CD14-positive monocyte (primary cell): ENCODE measurements around the gene SAMD13. TPM values are rescaled to one million over a fixed set of nuclear protein-coding genes. Genes with fewer than 3 reads are reported as not detected.

Experiments used
- DNase-seq, 3 donors: peaks; one replicate each; pipeline ENCODE4 v3.0.0-alpha.2; 2011 to 2022
- H2AFZ ChIP-seq: 2 replicates; pipeline ENCODE4 v1.6.0; 2012; ENCODE audit warnings: mild to moderate bottlenecking, low read depth, low read length, inconsistent platforms; ENCODE audit not compliant: insufficient read depth, poor library complexity, severe bottlenecking
- H3K27ac ChIP-seq, 2 donors: 1 replicate in 1 of 2; 2 replicates in 1 of 2; pipeline ENCODE4 v1.5.1; 2012 to 2013; ENCODE audit warnings: low read length in 2 of 2, control low read depth in 1 of 2, inconsistent platforms in 1 of 2, low read depth in 1 of 2, mild to moderate bottlenecking in 1 of 2
- H3K27me3 ChIP-seq, 2 donors: one replicate each; pipeline versions ENCODE4 v1.6.0 to v1.6.1; 2011 to 2013; ENCODE audit warnings: low read length in 2 of 2; ENCODE audit not compliant: control insufficient read depth in 2 of 2, insufficient read depth in 2 of 2
- H3K36me3 ChIP-seq, 2 donors: replicated peaks in 1 of 2; 1 replicate in 1 of 2; 2 replicates in 1 of 2; pipeline versions ENCODE4 v1.5.1 to v1.6.1; 2012 to 2013; ENCODE audit warnings: low read length in 2 of 2, control low read depth in 1 of 2, inconsistent platforms in 1 of 2, mild to moderate bottlenecking in 1 of 2; ENCODE audit not compliant: insufficient read depth in 2 of 2, control insufficient read depth in 1 of 2
- H3K4me1 ChIP-seq, 2 donors: 1 replicate in 1 of 2; 2 replicates in 1 of 2; pipeline versions ENCODE4 v1.5.1 to v1.6.1; 2012 to 2013; ENCODE audit warnings: low read length in 2 of 2, control low read depth in 1 of 2, inconsistent platforms in 1 of 2, mild to moderate bottlenecking in 1 of 2, moderate library complexity in 1 of 2; ENCODE audit not compliant: insufficient read depth in 2 of 2, control insufficient read depth in 1 of 2
- H3K4me2 ChIP-seq: replicated peaks from 2 replicates; pipeline ENCODE3; 2012; ENCODE audit warnings: low read length, moderate library complexity, mild to moderate bottlenecking; ENCODE audit not compliant: poor library complexity, severe bottlenecking; ENCODE audit errors: extremely low read depth
- H3K4me3 ChIP-seq, 3 experiments: fragments of 200-600 bp in 1 of 3; sonication (generic) in 1 of 3; replicated peaks in 1 of 3; 1 replicate in 2 of 3; 2 replicates in 1 of 3; pipeline ENCODE4 v1.5.1; 2011 to 2013; ENCODE audit warnings: low read length in 3 of 3, mild to moderate bottlenecking in 3 of 3, control low read depth in 2 of 3, low read depth in 2 of 3, inconsistent platforms in 1 of 3, moderate library complexity in 1 of 3
- H3K79me2 ChIP-seq: 2 replicates; pipeline ENCODE4 v1.6.0; 2012; ENCODE audit warnings: mild to moderate bottlenecking, control low read depth, inconsistent platforms, low read length, moderate library complexity; ENCODE audit not compliant: insufficient read depth
- H3K9ac ChIP-seq: 2 replicates; pipeline ENCODE4 v1.6.0; 2017; ENCODE audit warnings: low read length, mild to moderate bottlenecking; ENCODE audit not compliant: insufficient read depth, poor library complexity, severe bottlenecking
- H3K9me3 ChIP-seq, 2 donors: replicated peaks in 1 of 2; 1 replicate in 1 of 2; 2 replicates in 1 of 2; pipeline versions ENCODE4 v1.5.1 to v1.6.1; 2012 to 2013; ENCODE audit warnings: low read length in 2 of 2, control low read depth in 1 of 2; ENCODE audit not compliant: control insufficient read depth in 1 of 2, insufficient read depth in 1 of 2
- H4K20me1 ChIP-seq: 2 replicates; pipeline ENCODE4 v1.6.0; 2012; ENCODE audit warnings: mild to moderate bottlenecking, low read length, control low read depth, moderate library complexity; ENCODE audit not compliant: insufficient read depth
- H3K27ac Mint-ChIP-seq, 7 donors: one replicate each; pipeline ENCODE4 v1.8.0; 2020; ENCODE audit warnings: mild to moderate bottlenecking in 7 of 7, mixed read lengths in 7 of 7, moderate library complexity in 6 of 7, inconsistent platforms in 2 of 7
- H3K27me3 Mint-ChIP-seq, 3 donors: one replicate each; pipeline ENCODE4 v1.8.0; 2021 to 2022; ENCODE audit warnings: low read depth in 3 of 3, mild to moderate bottlenecking in 3 of 3, mixed read lengths in 3 of 3, moderate library complexity in 3 of 3, inconsistent platforms in 1 of 3
- H3K36me3 Mint-ChIP-seq, 2 donors: one replicate each; pipeline ENCODE4 v1.8.0; 2020; ENCODE audit warnings: mixed read lengths in 2 of 2, inconsistent platforms in 1 of 2, mild to moderate bottlenecking in 1 of 2
- H3K4me1 Mint-ChIP-seq: one replicate; pipeline ENCODE4 v1.8.0; 2020; ENCODE audit warnings: mild to moderate bottlenecking, mixed read lengths
- H3K4me3 Mint-ChIP-seq, 2 donors: one replicate each; pipeline ENCODE4 v1.8.0; 2020; ENCODE audit warnings: mild to moderate bottlenecking in 2 of 2, mixed read lengths in 2 of 2, moderate library complexity in 1 of 2
- H3K9me3 Mint-ChIP-seq, 7 donors: one replicate each; pipeline ENCODE4 v1.8.0; 2020 to 2022; ENCODE audit warnings: mixed read lengths in 7 of 7, mild to moderate bottlenecking in 6 of 7, moderate library complexity in 6 of 7, inconsistent platforms in 2 of 7
- WGBS: methylation state at CpG from one replicate; pipeline ENCODE4 v1.1.5; 2013; ENCODE audit warnings: missing lambda C conversion rate; ENCODE audit not compliant: insufficient coverage; 5-methylcytosine and 5-hydroxymethylcytosine counted together
- intact Hi-C, 2 donors: fragments of 100-400 bp; cut with micrococcal nuclease; formaldehyde crosslinking; loops; one replicate each; pipeline versions ENCODE4 v1.15.0 to v1.15.1; 2023
- polyA plus RNA-seq, 3 donors: library from polyadenylated mRNA; depleted of rRNA in 1 of 3; unstranded in 2 of 3; stranded (reverse) in 1 of 3; fragments of 300-500 nt in 2 of 3; fragments of >200 nt in 1 of 3; fragmentation: Illumina TruSeq in 2 of 3; gene quantifications; 1 replicate in 2 of 3; 2 replicates in 1 of 3; pipeline ENCODE4 v1.2.3, GENCODE V29; 2012 to 2021
- TF ChIP-seq, protein P1 (sequence below): fragments of 200-600 bp; IDR thresholded peaks from one replicate; pipeline ENCODE4 v1.8.0; 2022; ENCODE audit warnings: antibody characterized with exemption, mild to moderate bottlenecking

The SAMD13 gene
- polyA plus RNA-seq, 3 donors = 0.33 to 0.56 (median 0.39) TPM

GRCh38 chr1:84358695-84359094 lies 57.2 kb downstream of the SAMD13 start:
- TF ChIP-seq, protein P1, sequence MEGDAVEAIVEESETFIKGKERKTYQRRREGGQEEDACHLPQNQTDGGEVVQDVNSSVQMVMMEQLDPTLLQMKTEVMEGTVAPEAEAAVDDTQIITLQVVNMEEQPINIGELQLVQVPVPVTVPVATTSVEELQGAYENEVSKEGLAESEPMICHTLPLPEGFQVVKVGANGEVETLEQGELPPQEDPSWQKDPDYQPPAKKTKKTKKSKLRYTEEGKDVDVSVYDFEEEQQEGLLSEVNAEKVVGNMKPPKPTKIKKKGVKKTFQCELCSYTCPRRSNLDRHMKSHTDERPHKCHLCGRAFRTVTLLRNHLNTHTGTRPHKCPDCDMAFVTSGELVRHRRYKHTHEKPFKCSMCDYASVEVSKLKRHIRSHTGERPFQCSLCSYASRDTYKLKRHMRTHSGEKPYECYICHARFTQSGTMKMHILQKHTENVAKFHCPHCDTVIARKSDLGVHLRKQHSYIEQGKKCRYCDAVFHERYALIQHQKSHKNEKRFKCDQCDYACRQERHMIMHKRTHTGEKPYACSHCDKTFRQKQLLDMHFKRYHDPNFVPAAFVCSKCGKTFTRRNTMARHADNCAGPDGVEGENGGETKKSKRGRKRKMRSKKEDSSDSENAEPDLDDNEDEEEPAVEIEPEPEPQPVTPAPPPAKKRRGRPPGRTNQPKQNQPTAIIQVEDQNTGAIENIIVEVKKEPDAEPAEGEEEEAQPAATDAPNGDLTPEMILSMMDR = no peak
- peaks cover 2% of the 10 kb centered on the region for H3K4me1 Mint-ChIP-seq
- H3K27me3 Mint-ChIP-seq = peaks cover 1 to 3% (median 2%) of the 10 kb centered on the region in 3 donors
- DNase-seq = no peak
- intact Hi-C loops = no loop called here
- Histone ChIP-seq H3K79me2 (no peaks in the 10 kb centered on the region), H3K9me3 (no peaks in the 10 kb centered on the region), H3K36me3 (no peaks in the 10 kb centered on the region), H3K27ac (no peak overlapping the region), H3K4me3 (no peak overlapping the region), H4K20me1 (no peaks in the 10 kb centered on the region), H3K4me1 (no peaks in the 10 kb centered on the region), H3K9ac (no peak overlapping the region), H3K4me2 (no peak overlapping the region), H2AFZ (no peak overlapping the region), H3K27me3 (no peaks in the 10 kb centered on the region)
- no peaks in the 10 kb centered on the region for H3K36me3 Mint-ChIP-seq
- WGBS = no CpG with 5 or more reads among the region's 4 CpGs
- no peak overlapping the region for H3K27ac Mint-ChIP-seq
- no peak overlapping the region for H3K4me3 Mint-ChIP-seq
- H3K9me3 Mint-ChIP-seq = peaks cover 0 to 8% (median 2%) of the 10 kb centered on the region in 7 donors

GRCh38 chr1:84360316-84360715 lies 58.8 kb downstream of the SAMD13 start:
- Histone ChIP-seq H3K4me2 (no peak overlapping the region), H3K27me3 (no peaks in the 10 kb centered on the region), H4K20me1 (no peaks in the 10 kb centered on the region), H3K9ac (no peak overlapping the region), H3K4me3 (no peak overlapping the region), H3K79me2 (no peaks in the 10 kb centered on the region), H3K4me1 (no peaks in the 10 kb centered on the region), H2AFZ (no peak overlapping the region), H3K9me3 (no peaks in the 10 kb centered on the region), H3K36me3 (no peaks in the 10 kb centered on the region), H3K27ac (no peak overlapping the region)
- intact Hi-C loops = no loop called here
- DNase-seq = no peak
- Mint-ChIP-seq H3K36me3 (no peaks in the 10 kb centered on the region), H3K9me3 (peaks cover 0 to 8% (median 2%) of the 10 kb centered on the region in 7 donors), H3K4me1 (peaks cover 4% of the 10 kb centered on the region), H3K4me3 (no peak overlapping the region), H3K27ac (no peak overlapping the region), H3K27me3 (peaks cover 1 to 3% (median 2%) of the 10 kb centered on the region in 3 donors)
- no CpG with 5 or more reads among the region's 1 CpG for WGBS
- TF ChIP-seq, protein P1 = no peak
